ENCODE results near the gene TPO.

GRCh38 chr2:1403565-1403964 lies 9.7 kb upstream of the TPO start:
- TF ChIP-seq POLR2A (IDR thresholded peaks at IDR 0.05) = no peak
- TF ChIP-seq, protein P1, sequence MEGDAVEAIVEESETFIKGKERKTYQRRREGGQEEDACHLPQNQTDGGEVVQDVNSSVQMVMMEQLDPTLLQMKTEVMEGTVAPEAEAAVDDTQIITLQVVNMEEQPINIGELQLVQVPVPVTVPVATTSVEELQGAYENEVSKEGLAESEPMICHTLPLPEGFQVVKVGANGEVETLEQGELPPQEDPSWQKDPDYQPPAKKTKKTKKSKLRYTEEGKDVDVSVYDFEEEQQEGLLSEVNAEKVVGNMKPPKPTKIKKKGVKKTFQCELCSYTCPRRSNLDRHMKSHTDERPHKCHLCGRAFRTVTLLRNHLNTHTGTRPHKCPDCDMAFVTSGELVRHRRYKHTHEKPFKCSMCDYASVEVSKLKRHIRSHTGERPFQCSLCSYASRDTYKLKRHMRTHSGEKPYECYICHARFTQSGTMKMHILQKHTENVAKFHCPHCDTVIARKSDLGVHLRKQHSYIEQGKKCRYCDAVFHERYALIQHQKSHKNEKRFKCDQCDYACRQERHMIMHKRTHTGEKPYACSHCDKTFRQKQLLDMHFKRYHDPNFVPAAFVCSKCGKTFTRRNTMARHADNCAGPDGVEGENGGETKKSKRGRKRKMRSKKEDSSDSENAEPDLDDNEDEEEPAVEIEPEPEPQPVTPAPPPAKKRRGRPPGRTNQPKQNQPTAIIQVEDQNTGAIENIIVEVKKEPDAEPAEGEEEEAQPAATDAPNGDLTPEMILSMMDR (IDR thresholded peaks at IDR 0.05) = no peak

Data from Peyer's patch (tissue), 4 donors.